AG08396 (cell line): Measurements from ENCODE around the gene SEZ6L2.
A peak's percentile ranks its signal among the peaks of the same experiment; 100 is the strongest.
"Not testable (repeated sequence)": the region's sequence is repeated elsewhere in the genome, so short reads cannot be mapped to it uniquely, and the experiment has no call there.

Experiments used
- DNase-seq: peaks from one replicate; pipeline ENCODE4 v3.0.0; 2012; ENCODE audit warnings: low spot score, mixed read lengths

The SEZ6L2 gene

GRCh38 chr16:29909851-29910250, 10.5 kb upstream of the SEZ6L2 start:
- not testable (repeated sequence) for DNase-seq

GRCh38 chr16:29909391-29909790, 10.0 kb upstream of the SEZ6L2 start:
- peak; percentile 45 for DNase-seq

- no peak for DNase-seq
These were observed 9.4 kb upstream of the SEZ6L2 start for GRCh38 chr16:29908719-29909220.

- no peak for DNase-seq
These were observed 8.6 kb upstream of the SEZ6L2 start for GRCh38 chr16:29907973-29908372.

- no peak for DNase-seq
These were observed 7.3 kb upstream of the SEZ6L2 start for GRCh38 chr16:29906520-29907244.

GRCh38 chr16:29905668-29906067, 6.3 kb upstream of the SEZ6L2 start:
- no peak for DNase-seq

- DNase-seq, result no peak
These were observed 5.6 kb upstream of the SEZ6L2 start for GRCh38 chr16:29904947-29905346.

- DNase-seq, result no peak
These were observed 4.2 kb upstream of the SEZ6L2 start for GRCh38 chr16:29903590-29903989.

- DNase-seq, result no peak
These were observed 2.2 kb upstream of the SEZ6L2 start for GRCh38 chr16:29901607-29901945.

- peak; percentile 41 for DNase-seq
These were observed 1.7 kb upstream of the SEZ6L2 start for GRCh38 chr16:29900888-29901606.

GRCh38 chr16:29900102-29900887, 945 bp upstream of the SEZ6L2 start, which contains the start of gene ASPHD1:
Gene ASPHD1, plus strand, starts transcription at chr16:29900488. Its CDS starts 484 bp downstream, at chr16:29900972.
- DNase-seq, result peak; percentile 93

GRCh38 chr16:29898804-29899515, 390 bp downstream of the SEZ6L2 start:
- DNase-seq, result peak; percentile 70

- DNase-seq, result no peak
These were observed 1.1 kb downstream of the SEZ6L2 start for GRCh38 chr16:29898135-29898803.

- no peak for DNase-seq
These were observed 2.0 kb downstream of the SEZ6L2 start for GRCh38 chr16:29897333-29897732.

GRCh38 chr16:29896841-29897240, 2.5 kb downstream of the SEZ6L2 start:
- DNase-seq, result no peak

GRCh38 chr16:29894352-29894751, 5.0 kb downstream of the SEZ6L2 start:
- no peak for DNase-seq

GRCh38 chr16:29893553-29893952, 5.8 kb downstream of the SEZ6L2 start:
- DNase-seq, result no peak

GRCh38 chr16:29892458-29892813, 6.9 kb downstream of the SEZ6L2 start:
- DNase-seq, result no peak

- DNase-seq, result no peak
These were observed 7.6 kb downstream of the SEZ6L2 start for GRCh38 chr16:29891525-29892457.

GRCh38 chr16:29889372-29889771, 10.0 kb downstream of the SEZ6L2 start:
- not testable (repeated sequence) for DNase-seq
